PFSK-1 (cell line): ENCODE data around the gene UTP11.

Experiments
- TAF1 ChIP-seq: IDR thresholded peaks from 2 replicates; pipeline ENCODE4 v1.6.1; 2012; ENCODE audit warnings: low read length, control low read depth, borderline replicate concordance; ENCODE audit not compliant: insufficient read depth
- TF ChIP-seq, protein P1 (sequence below), 2 experiments: IDR thresholded peaks; 2 replicates each; pipeline versions ENCODE4 v1.6.1 to v1.8.0; 2011 to 2012; ENCODE audit warnings: low read depth in 2 of 2, low read length in 2 of 2, control low read depth in 1 of 2, inconsistent platforms in 1 of 2, mild to moderate bottlenecking in 1 of 2, moderate library complexity in 1 of 2; ENCODE audit not compliant: insufficient read depth in 1 of 2

DNA sequence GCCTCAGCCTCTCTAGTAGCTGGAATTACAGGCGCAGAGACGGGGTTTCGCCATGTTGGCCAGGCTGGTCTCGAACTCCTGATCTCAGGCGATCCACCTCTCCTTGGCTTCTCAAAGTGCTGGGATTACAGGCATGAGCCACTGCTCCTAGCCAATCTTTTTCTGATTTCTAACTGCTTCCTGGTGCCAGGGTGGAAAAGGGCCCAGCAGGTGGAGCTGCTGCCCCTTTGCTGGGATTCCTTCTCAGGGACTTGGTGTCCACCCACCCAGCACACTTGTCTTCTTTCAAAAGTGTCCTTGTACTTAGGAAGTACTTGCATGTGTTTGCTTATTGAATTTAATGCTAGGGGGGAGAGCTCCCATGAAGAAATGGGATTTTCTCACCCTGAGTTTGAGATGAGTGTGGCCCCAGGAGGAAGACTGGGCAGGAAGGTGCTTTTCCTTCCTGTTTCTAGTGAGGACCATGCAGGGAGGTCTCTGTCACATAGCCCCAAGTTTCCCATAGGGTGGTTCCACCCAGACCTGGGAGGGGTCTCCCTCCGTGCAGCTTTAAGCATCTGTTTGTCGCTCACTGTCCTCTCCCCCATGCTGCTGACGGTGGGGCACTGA, 14.2 kb downstream of the UTP11 start:
- TF ChIP-seq, protein P1, sequence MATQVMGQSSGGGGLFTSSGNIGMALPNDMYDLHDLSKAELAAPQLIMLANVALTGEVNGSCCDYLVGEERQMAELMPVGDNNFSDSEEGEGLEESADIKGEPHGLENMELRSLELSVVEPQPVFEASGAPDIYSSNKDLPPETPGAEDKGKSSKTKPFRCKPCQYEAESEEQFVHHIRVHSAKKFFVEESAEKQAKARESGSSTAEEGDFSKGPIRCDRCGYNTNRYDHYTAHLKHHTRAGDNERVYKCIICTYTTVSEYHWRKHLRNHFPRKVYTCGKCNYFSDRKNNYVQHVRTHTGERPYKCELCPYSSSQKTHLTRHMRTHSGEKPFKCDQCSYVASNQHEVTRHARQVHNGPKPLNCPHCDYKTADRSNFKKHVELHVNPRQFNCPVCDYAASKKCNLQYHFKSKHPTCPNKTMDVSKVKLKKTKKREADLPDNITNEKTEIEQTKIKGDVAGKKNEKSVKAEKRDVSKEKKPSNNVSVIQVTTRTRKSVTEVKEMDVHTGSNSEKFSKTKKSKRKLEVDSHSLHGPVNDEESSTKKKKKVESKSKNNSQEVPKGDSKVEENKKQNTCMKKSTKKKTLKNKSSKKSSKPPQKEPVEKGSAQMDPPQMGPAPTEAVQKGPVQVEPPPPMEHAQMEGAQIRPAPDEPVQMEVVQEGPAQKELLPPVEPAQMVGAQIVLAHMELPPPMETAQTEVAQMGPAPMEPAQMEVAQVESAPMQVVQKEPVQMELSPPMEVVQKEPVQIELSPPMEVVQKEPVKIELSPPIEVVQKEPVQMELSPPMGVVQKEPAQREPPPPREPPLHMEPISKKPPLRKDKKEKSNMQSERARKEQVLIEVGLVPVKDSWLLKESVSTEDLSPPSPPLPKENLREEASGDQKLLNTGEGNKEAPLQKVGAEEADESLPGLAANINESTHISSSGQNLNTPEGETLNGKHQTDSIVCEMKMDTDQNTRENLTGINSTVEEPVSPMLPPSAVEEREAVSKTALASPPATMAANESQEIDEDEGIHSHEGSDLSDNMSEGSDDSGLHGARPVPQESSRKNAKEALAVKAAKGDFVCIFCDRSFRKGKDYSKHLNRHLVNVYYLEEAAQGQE (IDR thresholded peaks at IDR 0.05; ENCODE audit: insufficient read depth in 1 of 2, low read depth in 2 of 2, low read length in 2 of 2), result no peak
- no peak for TF ChIP-seq TAF1
